ENCODE data around the gene LAMA1.
A peak's percentile ranks its signal among the peaks of the same experiment; 100 is the strongest.

Gene LAMA1

GRCh38 chr18:7025194-7025593 lies 92.4 kb downstream of the LAMA1 start:
- H3K9ac ChIP-seq (ENCODE audit: low read depth in 1 of 2, low read length in 2 of 2): no peak overlapping the region
- H3K4me3 ChIP-seq (ENCODE audit: low read length in 2 of 2): no peak overlapping the region
- H3K9me3 ChIP-seq (ENCODE audit: control insufficient read depth in 2 of 2, low read length in 2 of 2): no peaks in the 10 kb centered on the region
- H3K27me3 ChIP-seq (ENCODE audit: control insufficient read depth in 2 of 2, insufficient read depth in 2 of 2, low read length in 2 of 2): no peaks in the 10 kb centered on the region
- no peak overlapping the region for H3K27ac ChIP-seq (ENCODE audit: low read depth in 2 of 2, low read length in 2 of 2)
- no peaks in the 10 kb centered on the region for H3K36me3 ChIP-seq (ENCODE audit: control insufficient read depth in 2 of 2, insufficient read depth in 2 of 2, low read length in 2 of 2)
- H3K4me1 ChIP-seq (ENCODE audit: control insufficient read depth in 2 of 2, insufficient read depth in 2 of 2, low read length in 2 of 2): no peaks in the 10 kb centered on the region

GRCh38 chr18:7023581-7023980 lies 94.0 kb downstream of the LAMA1 start:
- Histone ChIP-seq H3K9ac (ENCODE audit: low read depth in 1 of 2, low read length in 2 of 2) (no peak overlapping the region), H3K9me3 (ENCODE audit: control insufficient read depth in 2 of 2, low read length in 2 of 2) (no peaks in the 10 kb centered on the region), H3K4me3 (ENCODE audit: low read length in 2 of 2) (no peak overlapping the region), H3K4me1 (ENCODE audit: control insufficient read depth in 2 of 2, insufficient read depth in 2 of 2, low read length in 2 of 2) (no peaks in the 10 kb centered on the region), H3K36me3 (ENCODE audit: control insufficient read depth in 2 of 2, insufficient read depth in 2 of 2, low read length in 2 of 2) (no peaks in the 10 kb centered on the region), H3K27ac (ENCODE audit: low read depth in 2 of 2, low read length in 2 of 2) (no peak overlapping the region), H3K27me3 (ENCODE audit: control insufficient read depth in 2 of 2, insufficient read depth in 2 of 2, low read length in 2 of 2) (no peaks in the 10 kb centered on the region)

- Histone ChIP-seq H3K9ac (ENCODE audit: low read depth in 1 of 2, low read length in 2 of 2) (no peak overlapping the region), H3K36me3 (ENCODE audit: control insufficient read depth in 2 of 2, insufficient read depth in 2 of 2, low read length in 2 of 2) (no peaks in the 10 kb centered on the region), H3K4me1 (ENCODE audit: control insufficient read depth in 2 of 2, insufficient read depth in 2 of 2, low read length in 2 of 2) (no peaks in the 10 kb centered on the region), H3K9me3 (ENCODE audit: control insufficient read depth in 2 of 2, low read length in 2 of 2) (no peaks in the 10 kb centered on the region), H3K27me3 (ENCODE audit: control insufficient read depth in 2 of 2, insufficient read depth in 2 of 2, low read length in 2 of 2) (no peaks in the 10 kb centered on the region), H3K27ac (ENCODE audit: low read depth in 2 of 2, low read length in 2 of 2) (no peak overlapping the region), H3K4me3 (ENCODE audit: low read length in 2 of 2) (no peak overlapping the region)
These were observed 94.5 kb downstream of the LAMA1 start for GRCh38 chr18:7023063-7023580.

- Histone ChIP-seq H3K27ac (ENCODE audit: low read depth in 2 of 2, low read length in 2 of 2) (no peak overlapping the region), H3K27me3 (ENCODE audit: control insufficient read depth in 2 of 2, insufficient read depth in 2 of 2, low read length in 2 of 2) (no peaks in the 10 kb centered on the region), H3K9ac (ENCODE audit: low read depth in 1 of 2, low read length in 2 of 2) (no peak overlapping the region), H3K9me3 (ENCODE audit: control insufficient read depth in 2 of 2, low read length in 2 of 2) (no peaks in the 10 kb centered on the region), H3K4me1 (ENCODE audit: control insufficient read depth in 2 of 2, insufficient read depth in 2 of 2, low read length in 2 of 2) (no peaks in the 10 kb centered on the region), H3K36me3 (ENCODE audit: control insufficient read depth in 2 of 2, insufficient read depth in 2 of 2, low read length in 2 of 2) (no peaks in the 10 kb centered on the region), H3K4me3 (ENCODE audit: low read length in 2 of 2) (no peak overlapping the region)
These were observed 95.4 kb downstream of the LAMA1 start for GRCh38 chr18:7021994-7022840.

- H3K27me3 ChIP-seq (ENCODE audit: control insufficient read depth in 2 of 2, insufficient read depth in 2 of 2, low read length in 2 of 2): no peaks in the 10 kb centered on the region
- no peak overlapping the region for H3K4me3 ChIP-seq (ENCODE audit: low read length in 2 of 2)
- H3K9ac ChIP-seq (ENCODE audit: low read depth in 1 of 2, low read length in 2 of 2): no peak overlapping the region
- no peaks in the 10 kb centered on the region for H3K36me3 ChIP-seq (ENCODE audit: control insufficient read depth in 2 of 2, insufficient read depth in 2 of 2, low read length in 2 of 2)
- H3K9me3 ChIP-seq (ENCODE audit: control insufficient read depth in 2 of 2, low read length in 2 of 2): no peaks in the 10 kb centered on the region
- no peak overlapping the region for H3K27ac ChIP-seq (ENCODE audit: low read depth in 2 of 2, low read length in 2 of 2)
- no peaks in the 10 kb centered on the region for H3K4me1 ChIP-seq (ENCODE audit: control insufficient read depth in 2 of 2, insufficient read depth in 2 of 2, low read length in 2 of 2)
These were observed 96.4 kb downstream of the LAMA1 start for GRCh38 chr18:7020995-7021777.

GRCh38 chr18:7017013-7017412 lies 100.6 kb downstream of the LAMA1 start:
- no peaks in the 10 kb centered on the region for H3K9me3 ChIP-seq (ENCODE audit: control insufficient read depth in 2 of 2, low read length in 2 of 2)
- H3K27ac ChIP-seq (ENCODE audit: low read depth in 2 of 2, low read length in 2 of 2): no peak overlapping the region
- H3K4me1 ChIP-seq (ENCODE audit: control insufficient read depth in 2 of 2, insufficient read depth in 2 of 2, low read length in 2 of 2): no peaks in the 10 kb centered on the region
- no peaks in the 10 kb centered on the region for H3K27me3 ChIP-seq (ENCODE audit: control insufficient read depth in 2 of 2, insufficient read depth in 2 of 2, low read length in 2 of 2)
- H3K9ac ChIP-seq (ENCODE audit: low read depth in 1 of 2, low read length in 2 of 2): no peak overlapping the region
- H3K36me3 ChIP-seq (ENCODE audit: control insufficient read depth in 2 of 2, insufficient read depth in 2 of 2, low read length in 2 of 2): no peaks in the 10 kb centered on the region
- no peak overlapping the region for H3K4me3 ChIP-seq (ENCODE audit: low read length in 2 of 2)

GRCh38 chr18:7011142-7011541 lies 106.5 kb downstream of the LAMA1 start:
- H3K4me1 ChIP-seq (ENCODE audit: control insufficient read depth in 2 of 2, insufficient read depth in 2 of 2, low read length in 2 of 2): no peaks in the 10 kb centered on the region
- no peaks in the 10 kb centered on the region for H3K9me3 ChIP-seq (ENCODE audit: control insufficient read depth in 2 of 2, low read length in 2 of 2)
- H3K27ac ChIP-seq (ENCODE audit: low read depth in 2 of 2, low read length in 2 of 2): no peak overlapping the region
- no peaks in the 10 kb centered on the region for H3K36me3 ChIP-seq (ENCODE audit: control insufficient read depth in 2 of 2, insufficient read depth in 2 of 2, low read length in 2 of 2)
- no peaks in the 10 kb centered on the region for H3K27me3 ChIP-seq (ENCODE audit: control insufficient read depth in 2 of 2, insufficient read depth in 2 of 2, low read length in 2 of 2)
- H3K4me3 ChIP-seq (ENCODE audit: low read length in 2 of 2): peak overlapping the region in 1 of 2 donors; percentile 1
- H3K9ac ChIP-seq (ENCODE audit: low read depth in 1 of 2, low read length in 2 of 2): no peak overlapping the region

- no peak overlapping the region for H3K9ac ChIP-seq (ENCODE audit: low read depth in 1 of 2, low read length in 2 of 2)
- H3K4me1 ChIP-seq (ENCODE audit: control insufficient read depth in 2 of 2, insufficient read depth in 2 of 2, low read length in 2 of 2): no peaks in the 10 kb centered on the region
- no peak overlapping the region for H3K27ac ChIP-seq (ENCODE audit: low read depth in 2 of 2, low read length in 2 of 2)
- no peak overlapping the region for H3K4me3 ChIP-seq (ENCODE audit: low read length in 2 of 2)
- H3K27me3 ChIP-seq (ENCODE audit: control insufficient read depth in 2 of 2, insufficient read depth in 2 of 2, low read length in 2 of 2): no peaks in the 10 kb centered on the region
- no peaks in the 10 kb centered on the region for H3K36me3 ChIP-seq (ENCODE audit: control insufficient read depth in 2 of 2, insufficient read depth in 2 of 2, low read length in 2 of 2)
- no peaks in the 10 kb centered on the region for H3K9me3 ChIP-seq (ENCODE audit: control insufficient read depth in 2 of 2, low read length in 2 of 2)
These were observed 113.6 kb downstream of the LAMA1 start for GRCh38 chr18:7004009-7004408.

- Histone ChIP-seq H3K4me3 (ENCODE audit: low read length in 2 of 2) (no peak overlapping the region), H3K27ac (ENCODE audit: low read depth in 2 of 2, low read length in 2 of 2) (no peak overlapping the region), H3K27me3 (ENCODE audit: control insufficient read depth in 2 of 2, insufficient read depth in 2 of 2, low read length in 2 of 2) (no peaks in the 10 kb centered on the region), H3K9ac (ENCODE audit: low read depth in 1 of 2, low read length in 2 of 2) (no peak overlapping the region), H3K9me3 (ENCODE audit: control insufficient read depth in 2 of 2, low read length in 2 of 2) (no peaks in the 10 kb centered on the region), H3K4me1 (ENCODE audit: control insufficient read depth in 2 of 2, insufficient read depth in 2 of 2, low read length in 2 of 2) (no peaks in the 10 kb centered on the region), H3K36me3 (ENCODE audit: control insufficient read depth in 2 of 2, insufficient read depth in 2 of 2, low read length in 2 of 2) (no peaks in the 10 kb centered on the region)
These were observed 115.5 kb downstream of the LAMA1 start for GRCh38 chr18:7002107-7002506.

GRCh38 chr18:7000484-7001096 lies 117.0 kb downstream of the LAMA1 start:
- Histone ChIP-seq H3K9me3 (ENCODE audit: control insufficient read depth in 2 of 2, low read length in 2 of 2) (no peaks in the 10 kb centered on the region), H3K27ac (ENCODE audit: low read depth in 2 of 2, low read length in 2 of 2) (no peak overlapping the region), H3K4me3 (ENCODE audit: low read length in 2 of 2) (no peak overlapping the region), H3K9ac (ENCODE audit: low read depth in 1 of 2, low read length in 2 of 2) (no peak overlapping the region), H3K4me1 (ENCODE audit: control insufficient read depth in 2 of 2, insufficient read depth in 2 of 2, low read length in 2 of 2) (no peaks in the 10 kb centered on the region), H3K36me3 (ENCODE audit: control insufficient read depth in 2 of 2, insufficient read depth in 2 of 2, low read length in 2 of 2) (no peaks in the 10 kb centered on the region), H3K27me3 (ENCODE audit: control insufficient read depth in 2 of 2, insufficient read depth in 2 of 2, low read length in 2 of 2) (no peaks in the 10 kb centered on the region)

Measured in mucosa of rectum (tissue), 2 donors.